Ramos (cell line): ENCODE results near the gene BID.
"Not testable (repeated sequence)": the region's sequence is repeated elsewhere in the genome, so short reads cannot be mapped to it uniquely, and the experiment has no call there.

Experiments
- in situ Hi-C: fragments of 300-500 bp; cut with MboI; formaldehyde crosslinking; loops from one replicate; pipeline ENCODE4 v1.14.3; 2022; ENCODE audit warnings: low sequenced_read_pairs; ENCODE audit not compliant: unreplicated experiment

The BID gene

DNA sequence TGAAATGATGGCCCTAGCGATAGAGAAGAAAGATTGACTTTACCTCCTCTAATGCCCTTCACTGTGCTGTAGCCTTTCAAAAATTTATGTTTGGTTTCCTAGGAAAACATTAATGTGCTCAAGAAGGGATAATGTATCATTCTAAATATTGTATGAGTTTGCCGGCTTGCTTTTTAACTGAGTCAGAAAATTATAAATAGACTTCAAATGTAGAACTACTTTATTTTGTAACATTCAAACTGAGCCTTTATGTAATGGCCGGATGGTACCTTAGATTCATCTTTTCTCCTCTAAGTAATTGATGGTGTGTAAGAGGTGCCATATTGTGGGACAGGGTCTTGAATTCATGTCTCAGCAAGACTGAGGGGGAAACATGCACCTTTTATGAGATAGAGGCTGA is 57.7 kb downstream of the BID start:
- in situ Hi-C loops = loop anchor here (10.0 kb wide), 1 partner anchor 52 kb away; no protein-coding TSS in a partner anchor

DNA sequence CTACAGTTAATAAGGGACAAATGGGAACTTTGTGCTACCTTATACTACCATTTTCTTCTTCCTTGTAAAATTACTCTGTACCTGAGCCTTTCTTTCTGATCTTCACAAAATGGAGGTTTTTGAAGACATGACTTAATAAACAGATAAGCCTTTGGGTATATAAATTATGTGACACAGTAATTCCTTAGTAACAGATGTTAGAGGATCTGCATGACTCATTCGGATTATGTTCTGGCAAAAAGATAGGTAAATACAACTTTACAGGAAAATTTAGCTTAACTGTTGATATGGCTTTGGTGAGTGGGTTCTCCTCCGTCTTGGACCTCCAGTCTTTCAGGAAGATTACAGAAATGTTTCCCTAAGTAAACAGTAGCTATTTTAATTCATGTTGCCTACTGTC is 61.8 kb downstream of the BID start:
- in situ Hi-C loops = loop anchor here (10.0 kb wide), 1 partner anchor 48 kb away; no protein-coding TSS in a partner anchor

DNA sequence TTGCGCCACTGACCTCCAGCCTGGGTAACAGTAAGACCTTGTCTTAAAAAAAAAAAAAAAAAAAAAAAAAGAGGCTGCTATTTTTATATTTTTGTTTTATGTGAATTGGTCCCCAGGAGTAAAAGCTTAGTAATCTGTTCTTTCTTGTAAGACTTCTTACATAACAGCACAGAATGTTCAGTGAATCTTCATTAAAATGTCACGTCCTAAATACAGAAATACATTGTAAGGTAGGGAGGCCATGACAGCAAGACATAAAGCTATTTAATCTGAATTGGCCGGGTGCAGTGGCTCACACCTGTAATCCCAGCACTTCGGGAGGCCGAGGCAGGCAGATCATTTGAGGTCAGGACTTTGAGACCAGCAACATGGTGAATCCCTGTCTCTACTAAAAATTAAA is 64.2 kb downstream of the BID start:
- in situ Hi-C loops = loop anchor here (10.0 kb wide), 1 partner anchor 45 kb away; no protein-coding TSS in a partner anchor

DNA sequence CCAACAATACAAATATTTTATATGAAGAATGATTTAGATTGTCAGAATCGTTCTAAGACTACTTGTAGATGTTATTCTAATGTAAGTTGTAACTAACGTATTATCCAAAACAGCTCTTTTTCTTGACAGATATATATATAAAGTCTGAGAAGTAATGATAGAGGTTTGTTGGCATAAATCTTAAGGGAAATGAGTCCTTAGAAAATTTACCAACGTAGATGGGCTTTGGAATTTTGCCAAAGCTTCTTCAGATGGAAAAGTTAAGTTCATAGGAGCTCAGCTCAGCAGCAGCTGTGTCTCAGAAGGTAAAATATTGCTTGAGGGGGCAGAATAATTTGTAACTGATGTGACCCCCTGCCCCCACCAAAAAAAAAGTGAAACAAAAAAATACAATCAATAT is 66.7 kb downstream of the BID start:
- in situ Hi-C loops = no loop called here

DNA sequence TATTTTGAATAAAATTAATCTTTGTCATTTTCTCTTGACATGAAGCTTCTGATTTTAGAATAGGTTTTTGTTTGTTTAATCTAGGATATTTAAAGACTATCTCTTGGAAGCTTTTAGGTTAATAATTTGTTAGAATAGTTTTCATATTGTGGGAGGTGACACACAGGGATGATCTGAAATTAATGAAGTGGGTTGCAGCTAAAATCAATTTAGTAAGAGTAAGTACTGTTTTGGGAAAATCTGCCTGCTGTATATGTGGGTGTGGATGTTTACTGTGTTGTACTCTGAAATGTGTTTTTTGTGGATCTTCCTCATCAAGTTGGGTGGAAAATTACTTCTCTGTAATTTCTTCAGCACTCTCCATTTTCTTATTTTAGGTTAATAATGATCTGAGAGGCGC is 67.3 kb downstream of the BID start:
- in situ Hi-C loops = no loop called here

DNA sequence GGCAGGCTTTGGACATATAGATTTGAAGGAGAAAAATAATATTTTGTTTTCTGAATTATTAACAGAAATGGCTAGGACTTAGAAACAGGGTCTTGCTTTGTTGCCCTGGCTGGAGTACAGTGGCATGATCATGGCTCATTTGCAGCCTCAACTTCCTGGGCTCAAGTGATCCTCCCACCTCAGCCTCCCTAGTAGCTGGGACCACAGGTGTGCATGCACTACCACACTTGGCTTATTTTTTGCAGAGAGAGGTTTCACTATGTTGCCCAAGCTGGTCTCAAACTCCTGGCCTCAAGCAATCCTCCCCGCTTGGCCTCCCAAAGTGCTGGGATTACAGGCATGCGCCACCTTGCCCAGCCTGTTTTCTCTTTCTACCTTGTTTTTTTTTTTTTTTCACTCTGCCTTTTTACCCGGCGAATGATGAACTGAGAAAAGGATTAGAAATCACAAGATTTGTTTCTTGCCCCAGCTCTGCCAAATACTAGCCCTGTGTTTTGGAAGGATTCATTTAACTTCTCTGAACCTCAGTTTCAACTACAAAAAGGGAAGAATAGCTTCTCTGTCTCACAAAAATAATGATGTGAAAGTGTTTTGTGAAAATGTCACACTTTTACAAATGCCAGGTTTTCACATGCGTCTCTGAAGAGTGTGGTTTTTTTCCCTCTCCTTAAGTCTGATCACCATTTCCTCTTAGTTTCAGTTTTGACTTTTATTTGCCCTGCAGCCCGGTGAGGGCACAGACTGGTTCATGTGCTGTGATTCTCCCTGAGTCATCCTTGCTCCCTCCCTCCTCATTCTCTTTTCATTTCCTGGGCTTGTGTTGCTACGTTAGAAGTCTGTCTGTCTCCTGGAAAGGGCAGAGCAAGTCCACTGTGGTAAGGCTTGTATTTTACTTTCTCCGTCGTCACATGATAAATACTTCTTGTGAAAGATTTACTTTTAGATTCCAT is 68.0 kb downstream of the BID start:
- in situ Hi-C loops = no loop called here

DNA sequence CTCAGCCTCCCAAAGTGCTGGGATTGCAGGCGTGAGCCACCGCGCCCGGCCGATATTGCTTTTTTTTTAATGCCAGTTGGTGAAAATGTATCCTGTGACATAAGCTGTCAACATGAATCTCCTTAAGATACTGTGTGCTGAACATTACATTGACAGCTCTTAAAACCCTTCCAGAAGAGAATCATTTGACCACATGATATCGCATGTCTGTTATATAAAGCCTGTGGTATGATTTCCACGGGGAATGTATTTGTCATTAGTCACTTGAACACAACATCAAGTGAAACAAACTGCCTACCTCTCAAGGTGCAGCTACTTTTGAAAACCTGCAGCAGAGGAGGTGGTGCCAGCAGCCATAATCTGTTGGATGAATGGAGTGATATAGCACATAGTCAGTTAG is 68.7 kb downstream of the BID start:
- in situ Hi-C loops = no loop called here

DNA sequence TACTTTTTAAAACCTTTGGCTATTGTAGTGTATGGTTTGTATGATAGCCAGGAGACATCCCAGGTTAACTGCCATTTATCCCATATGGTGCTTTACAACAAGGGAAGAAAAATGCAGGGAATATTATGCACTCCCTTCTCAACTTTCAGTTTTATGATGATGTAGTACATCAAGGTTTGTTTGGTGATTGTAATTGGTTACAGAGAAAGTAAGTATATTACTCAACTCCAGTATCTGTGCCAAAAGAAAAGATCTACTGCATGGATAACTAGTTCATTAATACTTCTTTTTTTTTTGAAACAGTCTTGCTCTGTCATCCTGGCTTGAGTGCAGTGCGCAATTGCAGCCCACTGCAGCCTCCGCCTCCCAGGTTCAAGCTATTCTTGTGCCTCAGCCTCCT is 70.5 kb downstream of the BID start:
- in situ Hi-C loops = no loop called here

DNA sequence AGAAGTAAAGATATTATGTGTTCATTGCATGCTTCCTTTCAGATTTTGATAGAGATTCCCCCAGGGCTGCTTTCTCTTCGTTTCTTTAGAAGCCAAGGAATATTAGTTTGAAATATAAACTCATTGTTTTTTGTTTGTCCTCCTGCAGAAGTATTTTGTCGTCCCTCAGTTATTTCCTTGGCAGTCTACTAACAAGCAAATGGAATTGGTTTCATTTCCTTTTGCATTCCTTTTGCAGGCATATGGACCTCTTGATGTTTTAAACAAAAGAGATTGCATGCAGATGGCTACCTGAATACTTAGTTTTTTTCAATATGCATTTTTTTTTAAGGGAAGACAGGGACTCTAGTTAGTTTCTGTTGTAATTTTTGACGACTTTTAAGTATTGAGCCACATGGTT is 73.5 kb downstream of the BID start:
- in situ Hi-C loops = no loop called here

DNA sequence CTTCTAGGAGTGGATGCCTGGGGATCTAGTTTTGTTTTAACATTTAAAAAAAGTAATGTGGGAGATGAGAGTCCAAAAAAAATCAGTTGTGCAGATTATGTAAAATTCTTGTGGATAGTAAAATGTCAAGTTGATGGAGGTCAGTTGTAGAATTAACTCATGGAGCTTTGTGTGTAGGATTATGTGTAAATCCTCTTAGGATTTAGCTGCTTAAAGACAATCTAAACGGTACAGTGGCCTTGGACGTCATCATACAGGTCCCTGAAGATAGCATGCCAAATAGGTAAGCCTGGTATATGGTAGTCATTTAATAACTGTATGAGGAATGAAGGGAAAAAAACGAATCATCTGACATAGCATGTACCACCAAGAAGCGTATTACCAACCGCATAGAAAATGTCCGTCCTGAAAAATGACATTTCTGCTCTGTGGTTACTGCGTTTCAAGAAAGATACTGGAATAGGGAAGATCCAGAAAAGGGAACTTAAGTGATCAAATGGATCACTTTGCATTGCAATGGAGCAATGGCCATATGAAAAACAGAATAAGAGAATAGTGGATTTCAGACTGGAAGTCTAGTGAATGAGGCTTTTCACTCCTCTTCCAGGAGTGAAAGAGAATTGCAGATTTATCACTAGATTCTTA is 74.5 kb downstream of the BID start:
- in situ Hi-C loops = no loop called here

DNA sequence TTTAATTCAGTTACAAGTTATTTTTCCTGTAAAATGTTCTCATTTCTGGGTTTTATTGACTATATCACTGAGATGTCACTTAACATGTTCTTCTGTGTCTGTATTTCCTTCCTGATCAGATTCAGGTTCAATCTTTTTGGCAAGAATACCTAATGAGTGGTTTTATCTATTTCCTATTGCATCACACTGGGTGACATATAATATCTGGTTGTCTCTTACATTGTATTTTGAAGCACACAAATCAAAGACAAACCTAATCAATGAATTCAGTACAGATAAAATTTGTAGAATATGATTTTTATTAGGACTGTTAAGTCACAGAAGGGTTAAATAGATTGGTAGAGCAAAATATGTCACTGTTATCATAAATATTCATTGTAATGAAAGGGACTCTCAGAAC is 75.3 kb downstream of the BID start:
- in situ Hi-C loops = no loop called here

DNA sequence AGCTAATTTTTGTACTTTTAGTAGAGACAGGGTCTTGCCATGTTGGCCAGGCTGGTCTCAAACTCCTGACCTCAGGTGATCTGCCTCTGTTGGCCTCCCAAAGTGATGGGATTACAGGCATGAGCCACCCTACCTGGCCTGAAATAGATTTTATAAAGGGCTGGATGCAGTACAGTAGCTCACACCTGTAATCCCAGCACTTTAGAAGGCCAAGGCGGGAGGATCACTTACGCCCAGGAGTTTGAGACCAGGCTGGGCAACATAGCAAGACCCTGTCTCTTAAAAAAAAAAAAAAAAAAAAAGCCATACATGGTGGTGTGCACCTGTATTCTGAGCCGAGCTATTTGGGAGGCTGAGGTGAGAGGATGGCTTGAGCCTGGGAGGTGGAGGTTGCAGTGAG is 76.0 kb downstream of the BID start:
- in situ Hi-C loops = not testable (repeated sequence)

DNA sequence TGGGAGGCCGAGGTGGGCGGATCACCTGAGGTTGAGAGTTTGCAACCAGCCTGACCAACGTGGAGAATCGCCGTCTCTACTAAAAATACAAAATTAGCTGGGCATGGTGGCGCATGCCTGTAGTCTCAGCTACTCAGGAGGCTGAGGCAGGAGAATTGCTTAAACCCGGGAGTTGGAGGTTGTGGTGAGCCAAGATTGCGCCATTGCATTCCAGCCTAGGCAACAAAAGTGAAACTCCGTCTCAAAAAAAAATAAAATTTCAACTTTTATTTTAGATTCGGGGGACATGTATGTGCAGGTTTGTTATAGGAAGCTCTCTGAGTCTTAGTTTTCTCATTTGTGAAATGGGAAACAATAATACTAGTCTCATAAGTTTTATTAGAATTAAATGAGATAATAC is 77.1 kb downstream of the BID start:
- in situ Hi-C loops = not testable (repeated sequence)

DNA sequence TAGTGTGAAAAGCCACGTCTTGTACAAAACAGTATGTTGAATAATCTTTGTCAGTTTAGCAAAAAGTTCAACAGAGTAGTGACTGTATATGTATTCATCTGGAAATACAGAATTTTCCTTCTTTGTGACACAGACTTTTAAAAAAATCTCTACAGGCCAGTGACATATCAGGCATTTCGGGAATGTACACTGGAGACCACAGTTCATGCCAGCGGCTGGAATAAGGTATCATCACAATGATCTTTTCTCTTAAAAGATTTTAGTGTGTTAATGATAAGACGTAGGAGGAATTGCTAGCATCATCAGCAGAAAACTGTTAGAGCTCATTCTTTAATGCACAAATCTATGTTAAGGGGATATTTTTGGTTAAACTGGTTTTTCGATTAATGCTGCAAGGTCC is 78.3 kb downstream of the BID start:
- in situ Hi-C loops = no loop called here

DNA sequence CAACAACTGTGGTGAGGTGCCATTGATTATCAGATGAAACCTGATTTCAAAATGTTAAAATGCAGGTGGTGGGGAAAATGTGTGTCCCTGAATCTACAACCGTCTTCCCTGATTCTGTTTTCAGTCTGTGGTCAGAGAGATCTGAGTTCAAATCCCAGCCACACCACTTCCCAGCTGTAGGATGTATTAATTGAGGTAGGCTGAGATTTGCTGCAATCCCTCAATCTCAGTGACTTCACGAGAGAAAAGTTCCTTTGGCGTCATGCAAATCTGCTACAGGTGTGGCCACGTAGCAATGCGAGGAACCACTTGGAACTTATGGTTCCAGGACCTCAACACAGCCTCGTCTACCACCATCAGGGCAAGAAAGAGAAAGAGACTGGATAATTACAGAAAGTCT is 79.5 kb downstream of the BID start:
- in situ Hi-C loops = no loop called here

DNA sequence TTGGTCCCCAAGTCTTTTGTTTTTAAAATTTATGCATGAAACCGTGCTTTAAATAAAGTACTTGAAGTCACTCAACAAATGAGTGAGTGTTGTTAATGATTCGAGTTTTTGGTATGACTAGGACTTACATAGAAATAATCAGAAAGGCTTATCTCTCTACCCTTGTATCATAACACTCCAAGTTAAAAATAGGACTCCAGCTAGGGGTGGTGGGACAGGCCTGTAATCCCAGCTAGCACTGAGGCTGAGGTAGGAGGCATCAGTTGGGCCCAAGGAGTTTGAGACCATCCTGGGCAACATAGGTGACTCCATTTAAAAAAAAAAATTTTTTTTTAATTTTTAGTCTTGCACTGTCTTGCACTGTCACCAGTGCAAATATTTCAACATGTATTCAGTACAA is 80.1 kb downstream of the BID start:
- in situ Hi-C loops = no loop called here

DNA sequence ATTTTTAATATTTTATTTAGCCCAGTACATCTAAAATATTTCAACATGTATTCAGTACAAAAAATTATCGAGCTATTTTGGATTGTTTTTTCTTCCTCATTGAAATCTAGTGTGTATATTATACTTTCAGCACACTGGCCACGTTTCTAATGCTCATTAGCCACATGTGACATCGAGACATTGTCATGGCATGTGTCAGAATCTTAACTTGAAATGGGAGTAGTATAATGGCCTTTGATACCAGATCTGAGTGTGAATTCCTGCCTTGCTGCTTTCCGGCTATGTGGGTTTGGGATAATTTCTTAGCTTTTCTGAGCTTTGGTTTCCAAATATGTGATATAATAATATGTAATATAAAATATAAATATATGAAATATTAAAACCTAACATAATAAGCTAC is 81.4 kb downstream of the BID start:
- in situ Hi-C loops = no loop called here

DNA sequence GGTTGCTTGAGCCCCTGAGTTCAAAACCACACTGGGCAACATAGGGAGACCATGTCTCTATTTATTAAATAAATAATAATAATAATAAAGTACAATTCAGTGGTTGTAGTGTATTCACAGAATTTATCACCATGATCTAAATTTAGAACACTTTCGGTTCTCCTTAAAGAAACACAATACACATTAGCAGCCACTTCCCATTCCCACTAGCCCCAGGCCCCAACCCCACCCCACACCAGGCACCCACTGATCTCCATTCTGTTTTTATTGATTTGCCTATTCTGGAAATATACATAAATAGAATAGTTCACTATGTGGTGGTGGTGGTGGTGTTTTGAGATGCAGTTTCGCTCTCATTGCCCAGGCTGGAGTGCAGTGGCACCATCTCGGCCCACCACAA is 90.0 kb downstream of the BID start:
- in situ Hi-C loops = no loop called here
